ENCODE measurements around the gene UBE2D2.

The UBE2D2 gene

DNA sequence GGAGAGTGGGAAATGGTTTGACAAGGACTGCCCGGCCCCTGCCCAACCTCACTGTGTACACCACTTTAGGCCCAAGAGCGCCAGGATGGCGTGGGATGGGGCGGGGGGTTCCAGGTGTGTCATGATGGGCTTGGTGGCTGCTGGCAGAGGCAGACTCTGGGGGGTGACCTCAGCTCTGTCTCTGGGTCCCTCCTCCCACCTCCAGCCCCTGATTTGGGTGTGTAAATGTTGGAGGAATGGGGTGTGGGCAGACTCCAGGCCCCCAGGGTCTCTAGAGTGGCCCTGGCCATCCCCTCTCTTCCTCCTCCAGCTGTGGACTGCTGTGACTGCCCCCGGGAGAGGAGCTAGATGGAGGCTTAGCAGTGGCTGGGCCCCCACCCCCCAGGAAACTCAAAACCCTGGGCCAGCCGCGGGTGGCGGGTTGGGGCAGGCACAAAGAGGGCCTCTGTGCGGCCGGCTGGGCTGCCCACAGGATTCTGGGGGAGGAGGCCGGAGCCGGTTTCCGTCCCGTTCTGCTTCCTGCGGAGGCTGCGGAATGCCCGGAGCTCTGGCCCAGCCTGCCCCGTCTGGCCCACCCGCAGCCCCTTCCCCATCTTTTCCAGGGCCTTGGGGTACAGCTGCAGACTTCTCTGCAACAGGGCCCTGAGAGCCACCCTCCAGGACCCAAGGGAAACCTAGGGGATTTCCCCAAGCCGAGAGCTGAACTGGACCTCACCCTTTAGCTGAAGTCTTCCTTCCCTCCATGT, 110.1 kb downstream of the UBE2D2 start:
- peak; percentile 73 for DNase-seq (ENCODE audit: low spot score)
- TF ChIP-seq, protein P1, sequence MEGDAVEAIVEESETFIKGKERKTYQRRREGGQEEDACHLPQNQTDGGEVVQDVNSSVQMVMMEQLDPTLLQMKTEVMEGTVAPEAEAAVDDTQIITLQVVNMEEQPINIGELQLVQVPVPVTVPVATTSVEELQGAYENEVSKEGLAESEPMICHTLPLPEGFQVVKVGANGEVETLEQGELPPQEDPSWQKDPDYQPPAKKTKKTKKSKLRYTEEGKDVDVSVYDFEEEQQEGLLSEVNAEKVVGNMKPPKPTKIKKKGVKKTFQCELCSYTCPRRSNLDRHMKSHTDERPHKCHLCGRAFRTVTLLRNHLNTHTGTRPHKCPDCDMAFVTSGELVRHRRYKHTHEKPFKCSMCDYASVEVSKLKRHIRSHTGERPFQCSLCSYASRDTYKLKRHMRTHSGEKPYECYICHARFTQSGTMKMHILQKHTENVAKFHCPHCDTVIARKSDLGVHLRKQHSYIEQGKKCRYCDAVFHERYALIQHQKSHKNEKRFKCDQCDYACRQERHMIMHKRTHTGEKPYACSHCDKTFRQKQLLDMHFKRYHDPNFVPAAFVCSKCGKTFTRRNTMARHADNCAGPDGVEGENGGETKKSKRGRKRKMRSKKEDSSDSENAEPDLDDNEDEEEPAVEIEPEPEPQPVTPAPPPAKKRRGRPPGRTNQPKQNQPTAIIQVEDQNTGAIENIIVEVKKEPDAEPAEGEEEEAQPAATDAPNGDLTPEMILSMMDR (IDR thresholded peaks at IDR 0.05; ENCODE audit: extremely low read depth, insufficient read depth, missing control alignments), result no peak
- in situ Hi-C loops (cut with MboI; ENCODE audit: low pct_unique_long_range_greater_than_20kb, low sequenced_read_pairs, unreplicated experiment), result no loop called here

DNA sequence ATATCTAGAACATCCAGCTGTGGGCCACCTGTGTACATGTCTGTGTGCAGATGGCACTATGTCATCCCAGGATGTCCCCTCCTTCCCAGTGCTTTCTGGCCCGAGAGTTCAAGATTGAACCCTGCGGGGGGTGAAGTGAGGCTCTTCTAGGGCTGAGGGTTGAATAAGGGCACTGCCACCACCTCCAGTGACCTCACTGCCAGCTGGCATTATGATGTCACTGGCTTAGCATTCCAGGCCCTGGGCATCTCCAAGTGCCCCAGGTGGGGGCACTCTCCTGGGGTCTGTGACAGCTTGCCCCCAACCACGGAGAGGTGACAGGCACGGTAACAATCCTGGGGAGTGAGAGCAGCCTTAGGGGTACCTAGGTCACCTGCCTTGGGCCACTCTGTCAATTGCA, 114.1 kb downstream of the UBE2D2 start:
- no peak for DNase-seq (ENCODE audit: low spot score)
- in situ Hi-C loops (cut with MboI; ENCODE audit: low pct_unique_long_range_greater_than_20kb, low sequenced_read_pairs, unreplicated experiment), result no loop called here
- TF ChIP-seq, protein P1 (IDR thresholded peaks at IDR 0.05; ENCODE audit: extremely low read depth, insufficient read depth, missing control alignments), result no peak

DNA sequence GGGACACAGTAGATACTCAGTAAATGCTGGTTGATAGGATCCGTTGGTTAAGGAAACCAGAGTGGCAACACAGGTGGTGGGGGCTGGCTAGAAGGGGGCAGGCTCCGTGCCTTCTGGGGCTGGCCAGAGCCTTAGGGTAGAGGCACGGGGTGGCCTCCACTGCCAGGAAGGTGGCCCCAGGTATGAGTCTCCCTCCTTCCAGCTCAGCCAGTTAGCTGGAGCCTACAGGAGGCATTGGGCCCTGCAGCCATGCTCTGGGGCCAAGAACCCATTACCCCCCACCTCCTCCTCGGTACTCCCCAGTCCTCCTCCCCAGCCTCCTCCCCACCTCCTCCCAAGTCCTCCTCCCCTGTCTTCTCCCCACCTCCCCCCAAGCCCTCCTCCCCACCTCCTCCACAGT, 114.7 kb downstream of the UBE2D2 start:
- in situ Hi-C loops (cut with MboI; ENCODE audit: low pct_unique_long_range_greater_than_20kb, low sequenced_read_pairs, unreplicated experiment), result no loop called here
- DNase-seq (ENCODE audit: low spot score), result no peak
- TF ChIP-seq, protein P1 (IDR thresholded peaks at IDR 0.05; ENCODE audit: extremely low read depth, insufficient read depth, missing control alignments), result no peak

DNA sequence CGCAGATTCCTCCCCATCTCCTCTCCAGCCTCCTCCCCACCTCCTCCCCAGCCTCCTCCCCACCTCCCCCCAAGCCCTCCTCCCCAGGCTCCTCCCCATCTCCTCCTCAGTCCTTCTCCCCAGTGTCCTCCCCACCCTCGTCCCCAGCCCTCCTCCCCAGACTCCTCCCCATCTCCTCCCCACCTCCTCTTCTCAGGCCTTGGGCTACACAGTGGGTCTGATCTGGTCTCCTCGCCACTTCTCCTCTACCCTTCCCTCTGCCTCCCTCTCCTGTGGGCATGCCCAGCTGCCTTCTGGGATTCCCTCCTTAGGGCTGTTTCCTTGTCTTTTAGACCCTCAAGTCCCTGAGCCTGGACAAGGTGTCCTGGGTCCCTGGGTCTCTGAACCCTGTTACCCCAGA, 115.3 kb downstream of the UBE2D2 start:
- in situ Hi-C loops (cut with MboI; ENCODE audit: low pct_unique_long_range_greater_than_20kb, low sequenced_read_pairs, unreplicated experiment), result no loop called here
- no peak for DNase-seq (ENCODE audit: low spot score)
- TF ChIP-seq, protein P1 (IDR thresholded peaks at IDR 0.05; ENCODE audit: extremely low read depth, insufficient read depth, missing control alignments), result no peak

DNA sequence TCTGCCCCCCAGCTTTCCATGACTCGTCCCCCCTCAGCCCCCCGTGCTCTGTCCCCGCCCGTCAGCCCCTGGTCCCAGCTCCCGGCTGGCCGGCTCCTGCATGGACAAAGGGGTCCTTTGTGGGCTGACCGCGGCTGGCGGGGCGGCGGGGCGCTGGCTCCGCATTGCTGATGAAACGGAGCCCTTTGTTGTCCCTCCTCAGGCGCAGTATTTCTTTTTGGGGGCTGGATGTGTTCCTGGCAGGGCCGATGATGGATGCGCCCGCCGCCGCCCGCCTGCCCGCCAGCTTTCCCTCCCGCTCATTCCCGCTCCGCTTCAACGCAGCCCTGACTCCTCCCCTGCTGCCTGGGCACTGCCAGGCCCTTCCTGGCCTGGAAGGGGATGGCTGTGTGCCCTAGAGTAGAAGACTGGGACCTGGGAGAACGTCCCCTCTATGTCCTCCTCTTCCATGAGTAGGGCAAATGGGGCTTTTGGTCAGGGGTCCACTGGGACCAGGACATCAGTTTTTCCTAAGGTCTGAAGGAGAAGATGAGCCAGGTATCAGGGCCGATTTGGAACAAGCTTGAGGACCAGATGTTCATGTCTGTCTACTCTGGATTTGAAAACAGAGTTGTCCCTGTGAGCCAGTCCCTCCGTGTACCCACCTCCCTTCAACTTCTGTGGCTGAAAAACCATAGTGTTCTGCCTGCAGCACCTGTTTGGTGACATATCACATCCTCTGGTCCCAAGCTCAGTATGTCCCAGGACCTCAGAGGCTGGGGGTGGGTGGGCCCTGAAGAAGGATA, 116.0 kb downstream of the UBE2D2 start:
- in situ Hi-C loops (cut with MboI; ENCODE audit: low pct_unique_long_range_greater_than_20kb, low sequenced_read_pairs, unreplicated experiment), result no loop called here
- TF ChIP-seq, protein P1 (IDR thresholded peaks at IDR 0.05; ENCODE audit: extremely low read depth, insufficient read depth, missing control alignments), result no peak
- no peak for DNase-seq (ENCODE audit: low spot score)
